NB4 (cell line): Measurements from ENCODE around the gene ACSL6.

Experiments
- DNase-seq: peaks from one replicate; pipeline ENCODE4 v3.0.0; 2010; ENCODE audit warnings: low read depth
- H3K4me3 ChIP-seq: one replicate; pipeline ENCODE4 v1.5.1; 2011; ENCODE audit warnings: mild to moderate bottlenecking, low read depth, low read length, moderate library complexity
- MYC ChIP-seq: IDR thresholded peaks from 2 replicates; pipeline ENCODE4 v1.6.1; 2011; ENCODE audit warnings: low read depth, low read length
- POLR2A ChIP-seq: IDR thresholded peaks from 2 replicates; pipeline ENCODE4 v1.6.1; 2011; ENCODE audit warnings: mild to moderate bottlenecking; ENCODE audit not compliant: insufficient read length; ENCODE audit errors: extremely low read depth
- TF ChIP-seq, protein P1 (sequence below): IDR thresholded peaks from one replicate; pipeline ENCODE4 v1.5.1; 2012; ENCODE audit warnings: low read depth, low read length
- TF ChIP-seq, protein P2 (sequence below): IDR thresholded peaks from 2 replicates; pipeline ENCODE4 v1.6.1; 2011; ENCODE audit warnings: low read depth, low read length

ACSL6 gene

DNA sequence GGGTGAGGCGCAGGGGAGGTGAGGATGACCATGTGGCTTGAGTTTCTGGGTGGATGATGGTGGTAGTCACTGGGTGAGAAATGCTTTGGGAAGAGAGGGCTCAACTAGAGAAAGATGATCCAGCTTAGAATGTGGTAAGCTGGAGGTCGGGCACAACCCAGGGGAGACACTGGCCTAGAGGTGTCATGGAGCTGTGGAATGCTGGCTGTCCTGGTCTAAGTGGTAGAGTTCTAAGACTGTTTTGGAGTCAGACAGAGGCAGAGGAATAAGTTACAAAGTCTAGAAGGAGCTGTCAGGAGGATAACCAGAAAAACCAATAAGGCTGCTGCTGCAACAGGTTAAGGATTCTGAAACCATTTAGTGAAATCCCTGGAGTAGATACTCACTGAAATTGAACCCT, 19.2 kb upstream of the ACSL6 start:
- TF ChIP-seq, protein P1, sequence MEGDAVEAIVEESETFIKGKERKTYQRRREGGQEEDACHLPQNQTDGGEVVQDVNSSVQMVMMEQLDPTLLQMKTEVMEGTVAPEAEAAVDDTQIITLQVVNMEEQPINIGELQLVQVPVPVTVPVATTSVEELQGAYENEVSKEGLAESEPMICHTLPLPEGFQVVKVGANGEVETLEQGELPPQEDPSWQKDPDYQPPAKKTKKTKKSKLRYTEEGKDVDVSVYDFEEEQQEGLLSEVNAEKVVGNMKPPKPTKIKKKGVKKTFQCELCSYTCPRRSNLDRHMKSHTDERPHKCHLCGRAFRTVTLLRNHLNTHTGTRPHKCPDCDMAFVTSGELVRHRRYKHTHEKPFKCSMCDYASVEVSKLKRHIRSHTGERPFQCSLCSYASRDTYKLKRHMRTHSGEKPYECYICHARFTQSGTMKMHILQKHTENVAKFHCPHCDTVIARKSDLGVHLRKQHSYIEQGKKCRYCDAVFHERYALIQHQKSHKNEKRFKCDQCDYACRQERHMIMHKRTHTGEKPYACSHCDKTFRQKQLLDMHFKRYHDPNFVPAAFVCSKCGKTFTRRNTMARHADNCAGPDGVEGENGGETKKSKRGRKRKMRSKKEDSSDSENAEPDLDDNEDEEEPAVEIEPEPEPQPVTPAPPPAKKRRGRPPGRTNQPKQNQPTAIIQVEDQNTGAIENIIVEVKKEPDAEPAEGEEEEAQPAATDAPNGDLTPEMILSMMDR = no peak
- TF ChIP-seq, protein P2, sequence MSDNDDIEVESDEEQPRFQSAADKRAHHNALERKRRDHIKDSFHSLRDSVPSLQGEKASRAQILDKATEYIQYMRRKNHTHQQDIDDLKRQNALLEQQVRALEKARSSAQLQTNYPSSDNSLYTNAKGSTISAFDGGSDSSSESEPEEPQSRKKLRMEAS = no peak
- TF ChIP-seq POLR2A (no peak), MYC (no peak)
- H3K4me3 ChIP-seq = no peak overlapping the region
- no peak for DNase-seq

DNA sequence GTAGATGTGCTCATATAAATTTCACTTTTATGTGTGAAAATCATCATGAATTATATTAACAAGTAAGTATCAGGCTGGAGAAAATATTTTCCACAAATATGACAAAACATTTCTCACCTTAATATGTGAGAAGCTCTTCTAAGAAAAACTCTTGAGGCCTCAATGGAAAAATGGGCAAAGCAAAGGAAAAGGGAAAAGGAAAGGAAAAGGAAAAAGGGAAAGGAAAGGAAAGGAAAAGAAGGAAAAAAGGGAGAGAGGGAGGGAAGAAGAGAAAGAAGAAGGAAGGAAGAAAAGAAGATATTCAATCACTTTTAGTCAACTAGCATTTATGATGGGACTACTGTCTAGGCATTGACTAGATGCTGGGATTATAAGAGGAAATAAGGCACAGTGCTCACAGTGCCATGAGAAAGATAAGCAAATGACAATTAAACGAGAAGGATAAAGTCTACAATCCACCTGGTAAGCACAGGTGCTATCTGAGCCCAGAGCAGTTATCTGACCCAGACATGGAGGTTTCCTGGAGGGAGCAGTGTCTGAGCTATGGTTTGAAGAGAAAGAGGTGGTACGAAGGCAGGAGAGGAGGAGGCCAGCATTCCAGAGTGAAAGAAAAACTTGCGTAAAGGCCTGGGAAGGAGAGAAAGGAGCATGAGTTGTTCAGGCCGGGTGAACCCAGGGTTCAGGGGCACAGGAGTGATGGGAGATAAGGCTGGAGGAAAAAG, 18.3 kb upstream of the ACSL6 start:
- DNase-seq = no peak
- H3K4me3 ChIP-seq = no peak overlapping the region
- TF ChIP-seq, protein P2 = no peak
- TF ChIP-seq MYC (no peak), POLR2A (no peak)
- TF ChIP-seq, protein P1 = no peak

DNA sequence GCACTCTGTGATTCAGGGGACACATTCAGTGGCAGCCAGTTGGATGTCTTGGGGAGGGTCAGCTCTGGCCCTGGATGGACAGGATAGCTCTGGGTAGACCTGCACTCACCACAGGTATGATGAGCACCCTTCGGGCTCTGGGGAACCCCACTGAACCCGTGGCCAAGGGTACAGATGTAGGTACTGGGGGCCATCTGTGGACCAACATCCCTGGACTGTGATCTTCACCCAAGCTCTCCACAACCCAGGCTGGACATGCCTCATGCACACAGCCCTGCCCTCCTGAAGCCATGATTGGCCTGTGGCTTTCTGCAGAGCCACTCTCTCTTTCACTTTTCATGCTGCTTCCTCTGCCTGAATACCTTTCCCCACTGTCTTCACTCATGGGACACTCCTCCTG, 15.6 kb upstream of the ACSL6 start:
- TF ChIP-seq MYC (no peak), POLR2A (no peak)
- DNase-seq = no peak

DNA sequence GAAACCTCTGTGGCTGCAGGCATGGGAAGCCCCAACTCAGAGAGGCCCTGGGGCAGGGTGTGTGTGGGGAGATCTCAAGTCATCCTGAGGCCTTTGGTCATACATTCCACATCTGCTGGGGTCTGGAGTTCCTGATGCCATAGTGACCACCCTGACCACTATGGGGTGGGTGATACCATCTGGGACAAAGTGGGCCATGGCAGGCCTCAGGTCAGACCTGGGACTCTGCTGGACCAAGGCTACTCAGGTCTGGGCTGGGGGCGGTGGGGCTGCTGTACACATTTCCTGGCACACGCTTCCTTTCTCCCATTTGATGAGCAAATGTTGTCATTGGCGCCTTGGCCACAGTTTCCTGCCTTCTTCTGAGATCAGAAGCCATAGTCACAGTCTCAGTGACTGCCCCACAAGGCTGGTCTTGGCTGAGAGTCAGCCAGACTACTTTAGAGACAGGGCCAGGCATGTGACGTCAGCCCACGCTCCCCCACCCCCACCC, 15.1 kb upstream of the ACSL6 start:
- H3K4me3 ChIP-seq = no peak overlapping the region
- no peak for DNase-seq
- TF ChIP-seq POLR2A (no peak), MYC (no peak)
- TF ChIP-seq, protein P2 = no peak

More for the DNA sequence above, 15.6 kb upstream of the ACSL6 start:
- H3K4me3 ChIP-seq = no peak overlapping the region

DNA sequence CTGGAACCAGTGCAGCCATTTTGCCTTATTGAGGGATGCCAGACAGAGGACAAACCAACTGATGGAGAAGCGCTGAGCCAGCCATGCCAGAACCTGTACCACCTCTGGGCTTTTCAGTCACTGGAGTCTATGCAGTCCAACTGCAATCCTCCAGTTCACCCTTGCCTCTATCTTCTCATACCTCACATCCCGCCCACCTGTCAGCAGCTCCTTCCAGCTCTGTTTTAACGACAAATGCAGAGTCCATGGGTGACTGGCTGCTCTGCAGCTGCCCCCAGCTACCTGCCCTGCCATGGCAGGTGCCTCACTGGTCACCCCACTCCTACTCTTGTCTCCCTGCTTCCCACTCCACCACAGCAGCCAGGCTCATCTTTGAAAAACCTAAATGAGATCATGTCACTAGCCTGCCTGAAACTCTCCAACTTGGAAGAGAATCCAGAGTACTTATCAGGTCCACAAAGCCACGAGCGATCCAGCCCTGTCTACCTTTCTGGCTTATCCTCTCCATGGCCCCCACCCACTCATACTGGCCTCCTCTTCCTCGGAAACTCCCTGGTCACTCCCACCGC, 14.0 kb upstream of the ACSL6 start:
- no peak for DNase-seq
- no peak overlapping the region for H3K4me3 ChIP-seq
- TF ChIP-seq, protein P2 = no peak
- TF ChIP-seq, protein P1 = no peak
- TF ChIP-seq POLR2A (no peak), MYC (no peak)

DNA sequence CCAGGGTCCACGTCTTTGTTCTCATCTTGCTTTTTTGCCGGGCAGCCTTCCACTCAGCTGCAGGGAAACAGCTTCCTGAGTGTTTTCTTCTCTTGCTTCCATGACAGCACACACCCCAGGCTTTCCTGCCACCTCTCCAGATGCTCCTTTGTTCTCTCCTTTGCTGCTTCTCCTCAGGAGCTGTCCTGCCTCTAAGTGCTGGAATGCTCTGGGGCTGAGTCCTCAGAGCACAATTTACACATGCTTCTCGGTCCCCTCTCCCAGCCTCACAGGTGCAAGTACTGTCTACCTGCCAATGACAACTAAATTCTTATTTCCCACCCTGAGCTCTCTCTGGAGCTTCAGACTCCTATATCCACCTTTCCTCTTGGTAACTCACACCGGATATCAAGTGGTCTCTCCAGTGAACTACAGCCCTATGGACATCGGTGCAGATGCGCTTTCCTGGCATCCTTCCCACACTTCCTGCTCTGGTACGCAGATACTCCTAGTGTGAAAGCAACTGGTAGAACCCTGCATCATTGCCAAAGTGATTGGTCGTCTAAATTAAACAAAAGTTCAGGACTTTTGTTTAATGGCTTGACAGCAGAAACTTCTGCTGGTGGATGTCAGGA, 13.4 kb upstream of the ACSL6 start:
- DNase-seq = no peak
- no peak overlapping the region for H3K4me3 ChIP-seq
- TF ChIP-seq POLR2A = no peak
- TF ChIP-seq, protein P2 = no peak
- TF ChIP-seq, protein P1 = no peak
- TF ChIP-seq MYC = no peak
